Adrenal gland (tissue), 5 donors: ENCODE data around the gene PPP2R1A.

Experiments
- POLR2A ChIP-seq, 2 donors: fragments of 450-650 bp; IDR thresholded peaks; one replicate each; pipeline ENCODE4 v1.6.1; 2017; ENCODE audit warnings: antibody characterized with exemption in 2 of 2, mild to moderate bottlenecking in 2 of 2, moderate library complexity in 1 of 2
- TF ChIP-seq, protein P1 (sequence below), 6 experiments: fragments of 450-650 bp in 4 of 6; fragments of 200-600 bp in 2 of 6; sonication (generic) in 1 of 6; IDR thresholded peaks; 1 replicate in 5 of 6; 2 replicates in 1 of 6; pipeline versions ENCODE4 v1.5.1 to v1.8.0; 2016 to 2021; ENCODE audit warnings: antibody characterized with exemption in 6 of 6, mild to moderate bottlenecking in 2 of 6, moderate library complexity in 1 of 6
- donor health status: DM: no; HTN: no; CAD: no.

- no peak for TF ChIP-seq POLR2A (IDR thresholded peaks at IDR 0.05)
- TF ChIP-seq, protein P1, sequence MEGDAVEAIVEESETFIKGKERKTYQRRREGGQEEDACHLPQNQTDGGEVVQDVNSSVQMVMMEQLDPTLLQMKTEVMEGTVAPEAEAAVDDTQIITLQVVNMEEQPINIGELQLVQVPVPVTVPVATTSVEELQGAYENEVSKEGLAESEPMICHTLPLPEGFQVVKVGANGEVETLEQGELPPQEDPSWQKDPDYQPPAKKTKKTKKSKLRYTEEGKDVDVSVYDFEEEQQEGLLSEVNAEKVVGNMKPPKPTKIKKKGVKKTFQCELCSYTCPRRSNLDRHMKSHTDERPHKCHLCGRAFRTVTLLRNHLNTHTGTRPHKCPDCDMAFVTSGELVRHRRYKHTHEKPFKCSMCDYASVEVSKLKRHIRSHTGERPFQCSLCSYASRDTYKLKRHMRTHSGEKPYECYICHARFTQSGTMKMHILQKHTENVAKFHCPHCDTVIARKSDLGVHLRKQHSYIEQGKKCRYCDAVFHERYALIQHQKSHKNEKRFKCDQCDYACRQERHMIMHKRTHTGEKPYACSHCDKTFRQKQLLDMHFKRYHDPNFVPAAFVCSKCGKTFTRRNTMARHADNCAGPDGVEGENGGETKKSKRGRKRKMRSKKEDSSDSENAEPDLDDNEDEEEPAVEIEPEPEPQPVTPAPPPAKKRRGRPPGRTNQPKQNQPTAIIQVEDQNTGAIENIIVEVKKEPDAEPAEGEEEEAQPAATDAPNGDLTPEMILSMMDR (IDR thresholded peaks at IDR 0.05), result no peak
These were observed 24.4 kb downstream of the PPP2R1A start for GRCh38 chr19:52214241-52214640.
